SK-N-SH treated with all-trans-retinoic acid at 6 μM for 48 hours (cell line): ENCODE measurements around the gene PSMC3.

Source experiments
- ATAC-seq: fragments of 200-7000 bp; cut with Tn5 transposase; 3 replicates; pipeline ENCODE4 v1.9.1; 2020; ENCODE audit warnings: mild to moderate bottlenecking, moderate library complexity
- ARNTL ChIP-seq: fragments of 450-650 bp; formaldehyde crosslinking; IDR thresholded peaks from 2 replicates; pipeline ENCODE4 v1.5.0; 2020; ENCODE audit warnings: low read depth, mild to moderate bottlenecking, moderate library complexity, borderline replicate concordance
- BACH2 ChIP-seq: fragments of 250-450 bp; sonication (Bioruptor Pico); IDR thresholded peaks from 2 replicates; pipeline ENCODE4 v1.9.0; 2021; ENCODE audit warnings: mild to moderate bottlenecking, borderline replicate concordance
- CSDC2 ChIP-seq: fragments of 250-450 bp; sonication (Bioruptor Pico); IDR thresholded peaks from 2 replicates; pipeline ENCODE4 v1.5.0; 2020; ENCODE audit warnings: mild to moderate bottlenecking, moderate library complexity
- ESRRG ChIP-seq: fragments of 250-450 bp; sonication (Bioruptor Pico); IDR thresholded peaks from 2 replicates; pipeline ENCODE4 v1.6.1; 2021; ENCODE audit warnings: mild to moderate bottlenecking
- GLIS3 ChIP-seq: fragments of 250-450 bp; sonication (Bioruptor Pico); IDR thresholded peaks from 2 replicates; pipeline ENCODE4 v1.5.0; 2020; ENCODE audit warnings: mild to moderate bottlenecking, moderate library complexity
- ISL1 ChIP-seq: fragments of 250-450 bp; sonication (Bioruptor Pico); IDR thresholded peaks from 2 replicates; pipeline ENCODE4 v2.1.2; 2022; ENCODE audit warnings: mild to moderate bottlenecking, moderate library complexity
- OSR1 ChIP-seq: fragments of 250-450 bp; sonication (Bioruptor Pico); IDR thresholded peaks from 2 replicates; pipeline ENCODE4 v1.8.0; 2022; ENCODE audit warnings: moderate library complexity, mild to moderate bottlenecking, inconsistent platforms
- PPARA ChIP-seq: fragments of 250-450 bp; sonication (Bioruptor Pico); IDR thresholded peaks from 2 replicates; pipeline ENCODE4 v1.5.0; 2020; ENCODE audit warnings: mild to moderate bottlenecking, borderline replicate concordance
- RARB ChIP-seq: fragments of 250-450 bp; sonication (Bioruptor Pico); IDR thresholded peaks from 2 replicates; pipeline ENCODE4 v1.8.0; 2021; ENCODE audit warnings: mild to moderate bottlenecking, moderate library complexity
- SNAI2 ChIP-seq: fragments of 250-450 bp; sonication (Bioruptor Pico); IDR thresholded peaks from 2 replicates; pipeline ENCODE4 v1.5.0; 2020; ENCODE audit warnings: mild to moderate bottlenecking, moderate library complexity
- TCF4 ChIP-seq: fragments of 250-450 bp; sonication (Bioruptor Pico); IDR thresholded peaks from 2 replicates; pipeline ENCODE4 v1.8.0; 2021; ENCODE audit warnings: mild to moderate bottlenecking, moderate library complexity, borderline replicate concordance
- ZC3H10 ChIP-seq: fragments of 250-450 bp; sonication (Bioruptor Pico); IDR thresholded peaks from 2 replicates; pipeline ENCODE4 v1.5.1; 2021; ENCODE audit warnings: mild to moderate bottlenecking, moderate library complexity
- ZFP3 ChIP-seq: fragments of 250-450 bp; sonication (Bioruptor Pico); IDR thresholded peaks from 2 replicates; pipeline ENCODE4 v1.5.0; 2020; ENCODE audit warnings: mild to moderate bottlenecking, moderate library complexity
- ZFP30 ChIP-seq: fragments of 450-650 bp; formaldehyde crosslinking; IDR thresholded peaks from 2 replicates; pipeline ENCODE4 v1.5.0; 2022; ENCODE audit warnings: mild to moderate bottlenecking, moderate library complexity
- ZNF565 ChIP-seq: fragments of 450-650 bp; formaldehyde crosslinking; conservative IDR thresholded peaks from 2 replicates; pipeline ENCODE4 v1.5.0; 2020; ENCODE audit warnings: low read depth, mild to moderate bottlenecking, moderate library complexity
- ZNF70 ChIP-seq: fragments of 450-650 bp; formaldehyde crosslinking; IDR thresholded peaks from 2 replicates; pipeline ENCODE4 v1.5.0; 2020; ENCODE audit warnings: mild to moderate bottlenecking, moderate library complexity
- ZNF8 ChIP-seq: fragments of 450-650 bp; formaldehyde crosslinking; IDR thresholded peaks from 2 replicates; pipeline ENCODE4 v1.5.0; 2020; ENCODE audit warnings: mild to moderate bottlenecking, moderate library complexity
- TF ChIP-seq, protein P1 (sequence below): fragments of 250-450 bp; sonication (Bioruptor Pico); IDR thresholded peaks from 2 replicates; pipeline ENCODE4 v1.8.0; 2020; ENCODE audit warnings: mild to moderate bottlenecking, moderate library complexity, borderline replicate concordance
- TF ChIP-seq, protein P2 (sequence below): fragments of 250-450 bp; sonication (Bioruptor Pico); IDR thresholded peaks from 2 replicates; pipeline ENCODE4 v1.5.1; 2020; ENCODE audit warnings: low read depth, mild to moderate bottlenecking, moderate library complexity
- TF ChIP-seq, protein P3 (sequence below): fragments of 250-450 bp; sonication (Bioruptor Pico); IDR thresholded peaks from 2 replicates; pipeline ENCODE4 v1.8.0; 2021; ENCODE audit warnings: low read depth, mild to moderate bottlenecking, moderate library complexity, borderline replicate concordance
- TF ChIP-seq, protein P4 (sequence below): fragments of 250-450 bp; sonication (Bioruptor Pico); IDR thresholded peaks from 2 replicates; pipeline ENCODE4 v1.5.0; 2020; ENCODE audit warnings: mild to moderate bottlenecking, moderate library complexity

PSMC3 gene

DNA sequence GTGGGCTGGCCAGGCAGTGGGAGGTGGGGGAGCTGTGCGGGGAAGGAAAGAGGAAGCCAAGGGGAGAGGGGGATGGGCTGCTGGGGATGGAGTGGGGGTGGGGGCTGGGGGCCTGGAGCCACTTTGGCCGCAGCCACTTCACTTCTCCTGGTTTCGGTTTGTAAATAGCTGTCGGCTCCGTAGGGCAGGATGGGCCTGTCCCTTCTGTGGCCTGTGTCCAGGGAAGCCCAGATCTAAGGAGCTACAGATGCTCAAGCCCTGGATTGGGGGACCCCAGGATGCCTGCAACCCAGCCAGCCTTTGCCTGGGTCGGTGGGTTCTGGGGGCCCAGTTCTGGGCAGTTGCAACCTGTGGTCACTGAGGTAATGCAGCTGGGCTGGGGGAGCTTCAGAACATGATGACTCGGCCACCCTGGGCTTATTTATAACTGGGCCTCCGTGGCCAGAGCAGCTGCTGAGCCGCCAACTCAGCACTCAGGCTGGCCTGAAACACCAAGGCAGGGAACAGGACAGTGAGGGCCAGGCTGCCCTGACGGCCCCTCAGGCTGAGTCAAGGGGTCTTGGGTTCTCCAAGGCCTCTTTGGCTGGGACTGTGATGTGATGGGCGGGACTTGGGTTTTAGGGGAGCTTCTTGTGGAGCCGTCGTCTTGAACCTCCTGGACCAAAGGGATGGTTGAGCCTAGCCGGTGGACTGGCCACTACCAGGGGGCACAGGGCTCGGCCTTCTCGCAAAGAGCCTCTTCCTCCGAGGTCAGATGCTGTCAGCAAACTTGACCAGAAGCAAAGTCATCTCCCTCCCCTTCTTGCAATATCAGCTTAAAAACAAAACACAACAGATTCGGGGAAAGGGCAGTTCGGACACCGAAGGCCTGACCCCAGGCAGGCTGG lies 32.8 kb downstream of the PSMC3 start:
- no peak for TF ChIP-seq TCF4 (CRISPR knock-in tag)
- no peak for TF ChIP-seq ZNF565
- no peak for TF ChIP-seq CSDC2 (CRISPR knock-in tag)
- TF ChIP-seq, protein P1, sequence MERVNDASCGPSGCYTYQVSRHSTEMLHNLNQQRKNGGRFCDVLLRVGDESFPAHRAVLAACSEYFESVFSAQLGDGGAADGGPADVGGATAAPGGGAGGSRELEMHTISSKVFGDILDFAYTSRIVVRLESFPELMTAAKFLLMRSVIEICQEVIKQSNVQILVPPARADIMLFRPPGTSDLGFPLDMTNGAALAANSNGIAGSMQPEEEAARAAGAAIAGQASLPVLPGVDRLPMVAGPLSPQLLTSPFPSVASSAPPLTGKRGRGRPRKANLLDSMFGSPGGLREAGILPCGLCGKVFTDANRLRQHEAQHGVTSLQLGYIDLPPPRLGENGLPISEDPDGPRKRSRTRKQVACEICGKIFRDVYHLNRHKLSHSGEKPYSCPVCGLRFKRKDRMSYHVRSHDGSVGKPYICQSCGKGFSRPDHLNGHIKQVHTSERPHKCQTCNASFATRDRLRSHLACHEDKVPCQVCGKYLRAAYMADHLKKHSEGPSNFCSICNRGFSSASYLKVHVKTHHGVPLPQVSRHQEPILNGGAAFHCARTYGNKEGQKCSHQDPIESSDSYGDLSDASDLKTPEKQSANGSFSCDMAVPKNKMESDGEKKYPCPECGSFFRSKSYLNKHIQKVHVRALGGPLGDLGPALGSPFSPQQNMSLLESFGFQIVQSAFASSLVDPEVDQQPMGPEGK (CRISPR knock-in tag): no peak
- TF ChIP-seq OSR1 (CRISPR knock-in tag): no peak
- no peak for TF ChIP-seq ZNF8
- no peak for TF ChIP-seq PPARA (CRISPR knock-in tag)
- TF ChIP-seq, protein P2, sequence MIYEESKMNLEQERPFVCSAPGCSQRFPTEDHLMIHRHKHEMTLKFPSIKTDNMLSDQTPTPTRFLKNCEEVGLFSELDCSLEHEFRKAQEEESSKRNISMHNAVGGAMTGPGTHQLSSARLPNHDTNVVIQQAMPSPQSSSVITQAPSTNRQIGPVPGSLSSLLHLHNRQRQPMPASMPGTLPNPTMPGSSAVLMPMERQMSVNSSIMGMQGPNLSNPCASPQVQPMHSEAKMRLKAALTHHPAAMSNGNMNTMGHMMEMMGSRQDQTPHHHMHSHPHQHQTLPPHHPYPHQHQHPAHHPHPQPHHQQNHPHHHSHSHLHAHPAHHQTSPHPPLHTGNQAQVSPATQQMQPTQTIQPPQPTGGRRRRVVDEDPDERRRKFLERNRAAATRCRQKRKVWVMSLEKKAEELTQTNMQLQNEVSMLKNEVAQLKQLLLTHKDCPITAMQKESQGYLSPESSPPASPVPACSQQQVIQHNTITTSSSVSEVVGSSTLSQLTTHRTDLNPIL (CRISPR knock-in tag): no peak
- no peak for TF ChIP-seq ESRRG (CRISPR knock-in tag)
- no peak for TF ChIP-seq ZC3H10 (CRISPR knock-in tag)
- TF ChIP-seq ZNF70 (CRISPR knock-in tag): no peak
- no peak for TF ChIP-seq RARB (CRISPR knock-in tag)
- TF ChIP-seq GLIS3 (CRISPR knock-in tag): no peak
- TF ChIP-seq ZFP30 (CRISPR knock-in tag): no peak
- TF ChIP-seq, protein P3, sequence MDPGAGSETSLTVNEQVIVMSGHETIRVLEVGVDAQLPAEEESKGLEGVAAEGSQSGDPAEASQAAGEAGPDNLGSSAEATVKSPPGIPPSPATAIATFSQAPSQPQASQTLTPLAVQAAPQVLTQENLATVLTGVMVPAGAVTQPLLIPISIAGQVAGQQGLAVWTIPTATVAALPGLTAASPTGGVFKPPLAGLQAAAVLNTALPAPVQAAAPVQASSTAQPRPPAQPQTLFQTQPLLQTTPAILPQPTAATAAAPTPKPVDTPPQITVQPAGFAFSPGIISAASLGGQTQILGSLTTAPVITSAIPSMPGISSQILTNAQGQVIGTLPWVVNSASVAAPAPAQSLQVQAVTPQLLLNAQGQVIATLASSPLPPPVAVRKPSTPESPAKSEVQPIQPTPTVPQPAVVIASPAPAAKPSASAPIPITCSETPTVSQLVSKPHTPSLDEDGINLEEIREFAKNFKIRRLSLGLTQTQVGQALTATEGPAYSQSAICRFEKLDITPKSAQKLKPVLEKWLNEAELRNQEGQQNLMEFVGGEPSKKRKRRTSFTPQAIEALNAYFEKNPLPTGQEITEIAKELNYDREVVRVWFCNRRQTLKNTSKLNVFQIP (CRISPR knock-in tag): no peak
- no peak for TF ChIP-seq ZFP3 (CRISPR knock-in tag)
- no peak for TF ChIP-seq ARNTL (CRISPR knock-in tag)
- TF ChIP-seq BACH2: no peak
- TF ChIP-seq, all 23 proteins: peak for 0
- ATAC-seq: peak; percentile 41; the same call in 2 of the 3 replicates

DNA sequence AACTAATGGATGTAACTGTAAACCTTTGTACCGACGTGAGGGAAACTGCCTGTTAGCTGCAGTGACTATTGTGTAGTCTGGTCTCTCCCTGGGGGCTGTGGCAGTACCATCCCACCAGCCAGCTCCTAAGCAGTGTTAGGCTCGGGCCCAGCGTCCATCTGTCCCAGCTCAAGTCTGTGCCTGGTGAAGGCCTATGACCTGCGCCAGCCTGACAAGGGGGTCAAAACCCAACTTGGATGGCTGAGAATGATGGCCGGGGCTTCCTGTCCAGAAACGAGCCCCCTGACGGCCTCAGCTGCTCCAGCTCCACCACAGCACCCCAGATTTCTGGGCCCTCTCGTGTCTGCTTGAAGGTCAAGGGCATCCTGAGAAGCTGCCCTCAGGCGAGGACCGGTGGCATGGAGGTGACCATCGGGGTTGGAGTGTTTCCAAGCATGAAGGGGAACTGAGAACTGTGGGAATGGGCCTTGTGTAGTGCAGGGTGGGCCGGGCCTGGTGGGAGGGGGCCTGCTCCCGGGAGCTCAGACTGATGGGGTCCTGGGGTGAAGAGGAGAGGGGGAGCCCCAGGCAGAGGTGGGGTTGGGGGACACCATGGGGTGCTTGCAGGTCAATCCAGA lies 33.6 kb downstream of the PSMC3 start:
- TF ChIP-seq PPARA (CRISPR knock-in tag) (no peak), OSR1 (CRISPR knock-in tag) (no peak), TCF4 (CRISPR knock-in tag) (no peak), ESRRG (CRISPR knock-in tag) (no peak), ARNTL (CRISPR knock-in tag) (no peak)
- TF ChIP-seq, protein P4, sequence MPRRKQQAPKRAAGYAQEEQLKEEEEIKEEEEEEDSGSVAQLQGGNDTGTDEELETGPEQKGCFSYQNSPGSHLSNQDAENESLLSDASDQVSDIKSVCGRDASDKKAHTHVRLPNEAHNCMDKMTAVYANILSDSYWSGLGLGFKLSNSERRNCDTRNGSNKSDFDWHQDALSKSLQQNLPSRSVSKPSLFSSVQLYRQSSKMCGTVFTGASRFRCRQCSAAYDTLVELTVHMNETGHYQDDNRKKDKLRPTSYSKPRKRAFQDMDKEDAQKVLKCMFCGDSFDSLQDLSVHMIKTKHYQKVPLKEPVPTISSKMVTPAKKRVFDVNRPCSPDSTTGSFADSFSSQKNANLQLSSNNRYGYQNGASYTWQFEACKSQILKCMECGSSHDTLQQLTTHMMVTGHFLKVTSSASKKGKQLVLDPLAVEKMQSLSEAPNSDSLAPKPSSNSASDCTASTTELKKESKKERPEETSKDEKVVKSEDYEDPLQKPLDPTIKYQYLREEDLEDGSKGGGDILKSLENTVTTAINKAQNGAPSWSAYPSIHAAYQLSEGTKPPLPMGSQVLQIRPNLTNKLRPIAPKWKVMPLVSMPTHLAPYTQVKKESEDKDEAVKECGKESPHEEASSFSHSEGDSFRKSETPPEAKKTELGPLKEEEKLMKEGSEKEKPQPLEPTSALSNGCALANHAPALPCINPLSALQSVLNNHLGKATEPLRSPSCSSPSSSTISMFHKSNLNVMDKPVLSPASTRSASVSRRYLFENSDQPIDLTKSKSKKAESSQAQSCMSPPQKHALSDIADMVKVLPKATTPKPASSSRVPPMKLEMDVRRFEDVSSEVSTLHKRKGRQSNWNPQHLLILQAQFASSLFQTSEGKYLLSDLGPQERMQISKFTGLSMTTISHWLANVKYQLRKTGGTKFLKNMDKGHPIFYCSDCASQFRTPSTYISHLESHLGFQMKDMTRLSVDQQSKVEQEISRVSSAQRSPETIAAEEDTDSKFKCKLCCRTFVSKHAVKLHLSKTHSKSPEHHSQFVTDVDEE (CRISPR knock-in tag): no peak
- TF ChIP-seq, all 23 proteins: peak for 0
- ATAC-seq: no peak

DNA sequence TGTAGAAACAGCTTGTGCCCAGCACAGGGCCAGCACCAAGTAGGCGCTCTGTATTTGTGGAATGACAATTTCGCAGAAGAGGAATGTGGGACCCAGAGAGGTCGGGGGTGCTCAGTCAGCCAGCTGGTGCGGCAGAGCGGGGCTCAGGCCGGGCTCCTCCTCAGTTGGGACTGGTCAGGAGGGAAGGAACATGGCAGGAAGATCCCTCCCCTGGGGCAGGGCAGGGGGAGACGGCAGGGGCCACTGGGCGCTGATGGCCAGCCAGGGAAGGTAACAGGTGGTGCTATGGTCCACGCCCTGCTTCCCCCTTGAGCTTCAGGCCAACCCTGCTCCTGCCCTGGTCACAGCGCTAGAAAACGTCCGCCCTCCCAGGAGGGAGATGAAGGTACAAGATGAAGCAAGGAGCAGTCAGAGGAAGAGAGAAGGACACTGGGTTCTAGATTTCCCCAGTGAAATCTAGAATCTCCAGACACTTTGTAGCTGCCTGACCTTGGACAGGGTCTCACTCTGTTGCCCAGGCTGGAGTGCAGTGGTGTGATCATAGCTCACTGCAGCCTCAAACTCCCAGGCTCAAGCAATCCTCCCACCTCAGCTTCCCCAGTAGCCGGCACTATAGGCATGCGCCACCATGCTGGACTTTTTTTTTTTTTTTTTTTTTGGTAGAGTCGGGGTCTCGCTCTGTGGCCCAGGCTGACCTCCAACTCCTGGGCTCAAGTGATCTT lies 34.4 kb downstream of the PSMC3 start:
- TF ChIP-seq CSDC2 (CRISPR knock-in tag) (no peak), SNAI2 (CRISPR knock-in tag) (no peak), OSR1 (CRISPR knock-in tag) (no peak), ISL1 (no peak), ZNF70 (CRISPR knock-in tag) (no peak), PPARA (CRISPR knock-in tag) (no peak), ZFP30 (CRISPR knock-in tag) (no peak)
- TF ChIP-seq, protein P4 (CRISPR knock-in tag): no peak
- TF ChIP-seq, protein P2 (CRISPR knock-in tag): no peak
- ATAC-seq: no peak
